IMR-90 (cell line): ENCODE results near the gene CUBN. TPM values are rescaled to one million over a fixed set of nuclear protein-coding genes. Genes with fewer than 3 reads are reported as not detected.

ENCODE experiments used
- ATAC-seq: fragments of 200-7000 bp; cut with Tn5 transposase; 2 replicates; pipeline ENCODE4 v1.9.1; 2020; ENCODE audit warnings: low read depth, mild to moderate bottlenecking, moderate library complexity
- BruUV-seq: library from RNA; stranded (reverse); fragments of 400-500 nt; replicated peaks from 2 replicates; lab custom pipeline; 2021; lab: Mats Ljungman, UMichigan
- CTCF ChIA-PET: fragments of 300-600 bp; formaldehyde crosslinking; extraction: SDS; loops from one replicate; lab custom pipeline; 2021; ENCODE audit warnings: antibody characterized with exemption; lab: Yijun Ruan, JAX
- POLR2A ChIA-PET: fragments of 300-600 bp; sonication (Branson Sonifier 250); formaldehyde crosslinking; loops from one replicate; lab custom pipeline; 2022; ENCODE audit warnings: antibody characterized with exemption; ENCODE audit not compliant: unreplicated experiment; lab: Charles Lee
- DNase-seq: peaks from one replicate; pipeline ENCODE4 v3.0.0; 2013
- H2AFZ ChIP-seq: replicated peaks from 2 replicates; pipeline ENCODE3; 2013; ENCODE audit warnings: low read length, mild to moderate bottlenecking; ENCODE audit not compliant: poor library complexity
- H2AK5ac ChIP-seq: 2 replicates; pipeline ENCODE4 v1.6.1; 2013; ENCODE audit warnings: low read depth, low read length, inconsistent platforms
- H2AK9ac ChIP-seq: replicated peaks from 2 replicates; pipeline ENCODE3; 2013; ENCODE audit warnings: mild to moderate bottlenecking, low read depth, low read length, moderate library complexity; ENCODE audit not compliant: poor library complexity
- H2BK120ac ChIP-seq: 2 replicates; pipeline ENCODE4 v1.6.1; 2013; ENCODE audit warnings: low read depth, low read length, inconsistent platforms
- H2BK15ac ChIP-seq: 3 replicates; pipeline ENCODE4 v1.6.1; 2013; ENCODE audit warnings: low read depth, low read length, inconsistent platforms
- H2BK20ac ChIP-seq: 2 replicates; pipeline ENCODE4 v1.6.1; 2013; ENCODE audit warnings: low read depth, mild to moderate bottlenecking, inconsistent platforms, low read length, moderate library complexity
- H2BK5ac ChIP-seq: 2 replicates; pipeline ENCODE4 v1.6.1; 2013; ENCODE audit warnings: mild to moderate bottlenecking, low read depth, low read length, inconsistent platforms; ENCODE audit not compliant: poor library complexity, severe bottlenecking
- H3K14ac ChIP-seq: replicated peaks from 2 replicates; pipeline ENCODE4 v1.6.1; 2013; ENCODE audit warnings: low read depth, low read length, inconsistent platforms
- H3K18ac ChIP-seq: 2 replicates; pipeline ENCODE4 v1.6.1; 2013; ENCODE audit warnings: low read depth, low read length, control low read depth
- H3K23ac ChIP-seq: 2 replicates; pipeline ENCODE4 v1.6.1; 2013; ENCODE audit warnings: low read depth, low read length, inconsistent platforms
- H3K27ac ChIP-seq: 2 replicates; pipeline ENCODE4 v1.5.1; 2013; ENCODE audit warnings: mild to moderate bottlenecking, control low read depth, low read length; ENCODE audit not compliant: insufficient read depth
- H3K27me3 ChIP-seq: 2 replicates; pipeline ENCODE4 v1.6.1; 2013; ENCODE audit warnings: low read length; ENCODE audit not compliant: control insufficient read depth, insufficient read depth
- H3K36me3 ChIP-seq: 2 replicates; pipeline ENCODE4 v1.6.1; 2013; ENCODE audit warnings: low read length, mixed read lengths; ENCODE audit not compliant: control insufficient read depth, insufficient read depth
- H3K4ac ChIP-seq: 2 replicates; pipeline ENCODE4 v1.6.1; 2013; ENCODE audit warnings: low read depth, low read length, inconsistent platforms
- H3K4me1 ChIP-seq: 2 replicates; pipeline ENCODE4 v1.6.1; 2013; ENCODE audit warnings: low read length, mixed read lengths; ENCODE audit not compliant: control insufficient read depth, insufficient read depth
- H3K4me2 ChIP-seq: 2 replicates; pipeline ENCODE4 v1.6.1; 2013; ENCODE audit warnings: low read depth, mild to moderate bottlenecking, control low read depth, low read length, moderate library complexity
- H3K4me3 ChIP-seq: 2 replicates; pipeline ENCODE4 v1.5.1; 2013; ENCODE audit warnings: low read depth, mild to moderate bottlenecking, control low read depth, low read length, moderate library complexity; ENCODE audit not compliant: insufficient read depth
- H3K56ac ChIP-seq: 2 replicates; pipeline ENCODE4 v1.6.1; 2013; ENCODE audit warnings: low read length, inconsistent platforms; ENCODE audit not compliant: insufficient read depth; ENCODE audit errors: extremely low read depth
- H3K79me1 ChIP-seq, 2 experiments: 2 replicates each; pipeline ENCODE4 v1.6.1; 2013; ENCODE audit warnings: low read length in 2 of 2, inconsistent platforms in 1 of 2, low read depth in 1 of 2
- H3K9ac ChIP-seq: 2 replicates; pipeline ENCODE4 v1.6.1; 2013; ENCODE audit warnings: low read depth, low read length, control low read depth
- H3K9me1 ChIP-seq: 2 replicates; pipeline ENCODE4 v1.6.1; 2013; ENCODE audit warnings: low read length, inconsistent platforms; ENCODE audit not compliant: insufficient read depth
- H3K9me3 ChIP-seq: 2 replicates; pipeline ENCODE4 v1.6.1; 2013; ENCODE audit warnings: low read length; ENCODE audit not compliant: control insufficient read depth, insufficient read depth
- H4K20me1 ChIP-seq: 2 replicates; pipeline ENCODE4 v1.6.1; 2013; ENCODE audit warnings: low read length, inconsistent platforms; ENCODE audit not compliant: insufficient read depth
- H4K5ac ChIP-seq: 2 replicates; pipeline ENCODE4 v1.6.1; 2013; ENCODE audit warnings: mild to moderate bottlenecking, low read depth, low read length, control low read depth
- H4K8ac ChIP-seq, 2 experiments: 2 replicates each; pipeline ENCODE4 v1.6.1; 2013; ENCODE audit warnings: low read depth in 2 of 2, low read length in 2 of 2, control low read depth in 1 of 2, inconsistent platforms in 1 of 2
- H4K91ac ChIP-seq: 2 replicates; pipeline ENCODE4 v1.6.1; 2013; ENCODE audit warnings: low read depth, low read length, inconsistent platforms; ENCODE audit not compliant: insufficient read depth
- BHLHE40 ChIP-seq: fragments of 150-350 bp; IDR thresholded peaks from 2 replicates; pipeline ENCODE4 v1.6.1; 2016; ENCODE audit warnings: mild to moderate bottlenecking, low read depth, low read length
- CEBPB ChIP-seq: IDR thresholded peaks from 2 replicates; pipeline ENCODE4 v1.6.1; 2012; ENCODE audit warnings: low read depth, low read length, improper control_type of control experiment
- CHD1 ChIP-seq: IDR thresholded peaks from 2 replicates; pipeline ENCODE4 v1.6.1; 2012; ENCODE audit warnings: low read depth, low read length, improper control_type of control experiment
- CTCF ChIP-seq: conservative IDR thresholded peaks from 2 replicates; pipeline ENCODE4 v1.5.1; 2012; ENCODE audit warnings: mild to moderate bottlenecking, low read depth, low read length, improper control_type of control experiment
- ELK1 ChIP-seq: fragments of 150-350 bp; IDR thresholded peaks from 2 replicates; pipeline ENCODE4 v1.6.1; 2016; ENCODE audit warnings: low read depth, mild to moderate bottlenecking, low read length, moderate library complexity, borderline replicate concordance
- FOS ChIP-seq: fragments of 150-350 bp; IDR thresholded peaks from 2 replicates; pipeline ENCODE4 v1.6.1; 2016; ENCODE audit warnings: low read depth, low read length
- MAFK ChIP-seq: IDR thresholded peaks from 2 replicates; pipeline ENCODE4 v1.6.1; 2012; ENCODE audit warnings: low read depth, low read length, improper control_type of control experiment
- MAZ ChIP-seq: IDR thresholded peaks from 2 replicates; pipeline ENCODE4 v1.6.1; 2012; ENCODE audit warnings: low read depth, mild to moderate bottlenecking, low read length, improper control_type of control experiment, moderate library complexity, borderline replicate concordance
- NFE2L2 ChIP-seq: fragments of 150-350 bp; IDR thresholded peaks from 2 replicates; pipeline ENCODE4 v1.6.1; 2016; ENCODE audit warnings: low read depth, mild to moderate bottlenecking, low read length
- RAD21 ChIP-seq: IDR thresholded peaks from 2 replicates; pipeline ENCODE4 v1.6.1; 2012; ENCODE audit warnings: low read length, improper control_type of control experiment
- RFX5 ChIP-seq: IDR thresholded peaks from 2 replicates; pipeline ENCODE4 v1.8.0; 2012; ENCODE audit warnings: low read depth, mild to moderate bottlenecking, low read length, moderate library complexity
- SMC3 ChIP-seq: fragments of 150-350 bp; IDR thresholded peaks from 2 replicates; pipeline ENCODE4 v1.6.1; 2016; ENCODE audit warnings: low read depth, mild to moderate bottlenecking, antibody characterized with exemption, low read length, moderate library complexity
- USF2 ChIP-seq: fragments of 150-350 bp; IDR thresholded peaks from 2 replicates; pipeline ENCODE4 v1.6.1; 2017; ENCODE audit warnings: mild to moderate bottlenecking, antibody characterized with exemption, low read length, low read depth
- WGBS, 2 experiments: methylation state at CpG; one replicate each; pipeline versions ENCODE4 v1.1.5 to v1.1.7; 2013; ENCODE audit warnings: missing lambda C conversion rate in 2 of 2; ENCODE audit not compliant: insufficient read length in 1 of 2; ENCODE audit errors: extremely low coverage in 2 of 2; 5-methylcytosine and 5-hydroxymethylcytosine counted together
- dilution Hi-C: fragments of 300-500 bp; cut with HindIII; formaldehyde crosslinking; loops from one replicate; pipeline ENCODE4 v1.14.3; 2018; ENCODE audit warnings: low sequenced_read_pairs; ENCODE audit not compliant: unreplicated experiment
- in situ Hi-C: fragments of 300-500 bp; cut with MboI; formaldehyde crosslinking; loops from 3 replicates; pipeline ENCODE4 v1.14.3; 2019; ENCODE audit warnings: low sequenced_read_pairs, inconsistent platforms, mixed read lengths
- intact Hi-C: fragments of 100-400 bp; cut with micrococcal nuclease; formaldehyde crosslinking; loops from 2 replicates; pipeline ENCODE4 v1.10.0; 2022
- polyA plus RNA-seq, 3 experiments: library from polyadenylated mRNA; depleted of rRNA; stranded (reverse); fragments of >200 nt; gene quantifications; 2 replicates each; pipeline ENCODE4 v1.2.3, GENCODE V29; 2012; ENCODE audit warnings: low replicate concordance in 1 of 3
- total RNA-seq: library from RNA; depleted of rRNA; stranded (reverse); fragments of >200 nt; gene quantifications from 2 replicates; pipeline ENCODE4 v1.2.3, GENCODE V29; 2012

CUBN gene
- total and polyA plus RNA-seq, 2 of the 4 experiments (the other 2 are of a cell fraction) = 0.19 to 0.54 TPM

- no peak for TF ChIP-seq RFX5
- TF ChIP-seq BHLHE40 = no peak
These were observed 55.7 kb downstream of the CUBN start (continued) for GRCh38 chr10:17073725-17074540.

- Histone ChIP-seq H3K27ac (no peak overlapping the region), H2AFZ (no peak overlapping the region), H4K91ac (no peak overlapping the region), H3K4me3 (no peak overlapping the region), H3K9me3 (no peaks in the 10 kb centered on the region), H3K4me2 (no peak overlapping the region), H4K20me1 (no peaks in the 10 kb centered on the region), H2BK20ac (no peak overlapping the region), H2BK120ac (peak overlapping the region; percentile 26; the same call in 1 of the 2 replicates), H2BK5ac (no peak overlapping the region), H3K4ac (no peak overlapping the region), H3K14ac (no peak overlapping the region), H3K36me3 (no peaks in the 10 kb centered on the region), H2AK9ac (no peak overlapping the region), H3K27me3 (no peaks in the 10 kb centered on the region), H3K23ac (no peak overlapping the region), H3K9ac (no peak overlapping the region), H3K79me1 (peaks cover 0 to 9% of the 10 kb centered on the region in 2 experiments; a peak in 1 of 4 replicates), H2BK15ac (no peak overlapping the region), H4K8ac (no peak overlapping the region), H2AK5ac (no peak overlapping the region), H4K5ac (no peak overlapping the region), H3K56ac (no peak overlapping the region), H3K9me1 (0 out of 2 replicates have a peak, but pooled peaks cover 3% of the 10 kb centered on the region), H3K4me1 (peaks cover 4% of the 10 kb centered on the region), H3K18ac (no peak overlapping the region)
- POLR2A ChIA-PET = no interaction called here
- CTCF ChIA-PET = no interaction called here
- BruUV-seq = no TSS peak
- no CpG with 5 or more reads among the region's 2 CpGs for WGBS, 2 experiments
- intact Hi-C loops = no loop called here
- dilution Hi-C loops = no loop called here
- ATAC-seq = no peak
- DNase-seq = no peak
- in situ Hi-C loops = no loop called here
- no peak for TF ChIP-seq ELK1
- TF ChIP-seq CEBPB = no peak
- TF ChIP-seq MAZ = no peak
- TF ChIP-seq CTCF = no peak
- TF ChIP-seq CHD1 = no peak
- TF ChIP-seq RAD21 = no peak
- no peak for TF ChIP-seq SMC3
- no peak for TF ChIP-seq MAFK
- no peak for TF ChIP-seq FOS
- TF ChIP-seq USF2 = no peak
- no peak for TF ChIP-seq NFE2L2
These were observed 60.7 kb downstream of the CUBN start for GRCh38 chr10:17068953-17069352.
